HL-60 (cell line): ENCODE results near the gene LRRC7.
"Not testable (repeated sequence)": the region's sequence is repeated elsewhere in the genome, so short reads cannot be mapped to it uniquely, and the experiment has no call there.

Source experiments
- DNase-seq, 2 experiments: peaks; one replicate each; pipeline ENCODE4 v3.0.0-alpha.2; 2010 to 2020; ENCODE audit warnings: low read depth in 1 of 2, low spot score in 1 of 2
- H3K27ac ChIP-seq: fragments of 250-450 bp; sonication (Bioruptor Pico); replicated peaks from 2 replicates; pipeline ENCODE4 v1.5.1; 2020; ENCODE audit warnings: mild to moderate bottlenecking, moderate library complexity
- H3K27me3 ChIP-seq: fragments of 250-450 bp; sonication (Bioruptor Pico); 2 replicates; pipeline ENCODE4 v1.5.1; 2021; ENCODE audit warnings: mild to moderate bottlenecking, moderate library complexity; ENCODE audit not compliant: insufficient read depth, poor library complexity, severe bottlenecking
- H3K4me3 ChIP-seq: replicated peaks from 2 replicates; pipeline ENCODE4 v1.5.1; 2011; ENCODE audit warnings: mild to moderate bottlenecking, control low read depth, low read length; ENCODE audit not compliant: insufficient read depth
- GABPA ChIP-seq: IDR thresholded peaks from 2 replicates; pipeline ENCODE4 v1.6.1; 2012; ENCODE audit warnings: low read depth
- POLR2AphosphoS5 ChIP-seq: IDR thresholded peaks from 2 replicates; pipeline ENCODE4 v1.6.1; 2012; ENCODE audit warnings: low read depth
- REST ChIP-seq: IDR thresholded peaks from 2 replicates; pipeline ENCODE4 v1.6.1; 2012; ENCODE audit warnings: low read depth; ENCODE audit not compliant: insufficient replicate concordance
- SPI1 ChIP-seq: IDR thresholded peaks from 2 replicates; pipeline ENCODE4 v1.6.1; 2012; ENCODE audit warnings: low read depth, mild to moderate bottlenecking, borderline replicate concordance
- TF ChIP-seq, protein P1 (sequence below): IDR thresholded peaks from one replicate; pipeline ENCODE4 v1.5.1; 2011; ENCODE audit warnings: low read length, control low read depth, inconsistent platforms; ENCODE audit not compliant: insufficient read depth

The LRRC7 gene

DNA sequence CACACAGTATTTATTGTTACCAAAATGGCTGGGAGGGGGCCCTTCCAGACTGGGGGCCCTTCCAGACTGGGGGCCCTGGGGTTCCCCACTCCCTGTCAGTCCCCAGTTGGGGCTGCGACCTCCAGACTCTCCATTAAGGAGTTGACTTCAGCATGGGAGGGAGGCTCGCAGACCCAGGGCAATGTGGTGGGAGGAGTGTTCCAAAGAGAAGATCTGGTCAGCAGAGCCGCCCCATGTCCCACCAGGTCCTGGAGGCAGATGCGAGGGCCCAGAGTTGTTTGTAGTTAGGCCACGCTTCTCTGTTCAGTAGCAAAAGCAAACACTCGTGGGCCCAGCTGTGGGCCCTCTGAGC lies 352.2 kb downstream of the LRRC7 start:
- H3K4me3 ChIP-seq: no peak overlapping the region
- H3K27me3 ChIP-seq: no peaks in the 10 kb centered on the region
- no peak for DNase-seq
- no peak for TF ChIP-seq POLR2AphosphoS5
- TF ChIP-seq GABPA: no peak
- no peak for TF ChIP-seq REST
- no peak for TF ChIP-seq SPI1
- TF ChIP-seq, protein P1, sequence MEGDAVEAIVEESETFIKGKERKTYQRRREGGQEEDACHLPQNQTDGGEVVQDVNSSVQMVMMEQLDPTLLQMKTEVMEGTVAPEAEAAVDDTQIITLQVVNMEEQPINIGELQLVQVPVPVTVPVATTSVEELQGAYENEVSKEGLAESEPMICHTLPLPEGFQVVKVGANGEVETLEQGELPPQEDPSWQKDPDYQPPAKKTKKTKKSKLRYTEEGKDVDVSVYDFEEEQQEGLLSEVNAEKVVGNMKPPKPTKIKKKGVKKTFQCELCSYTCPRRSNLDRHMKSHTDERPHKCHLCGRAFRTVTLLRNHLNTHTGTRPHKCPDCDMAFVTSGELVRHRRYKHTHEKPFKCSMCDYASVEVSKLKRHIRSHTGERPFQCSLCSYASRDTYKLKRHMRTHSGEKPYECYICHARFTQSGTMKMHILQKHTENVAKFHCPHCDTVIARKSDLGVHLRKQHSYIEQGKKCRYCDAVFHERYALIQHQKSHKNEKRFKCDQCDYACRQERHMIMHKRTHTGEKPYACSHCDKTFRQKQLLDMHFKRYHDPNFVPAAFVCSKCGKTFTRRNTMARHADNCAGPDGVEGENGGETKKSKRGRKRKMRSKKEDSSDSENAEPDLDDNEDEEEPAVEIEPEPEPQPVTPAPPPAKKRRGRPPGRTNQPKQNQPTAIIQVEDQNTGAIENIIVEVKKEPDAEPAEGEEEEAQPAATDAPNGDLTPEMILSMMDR: no peak
- H3K27ac ChIP-seq: no peak overlapping the region

- TF ChIP-seq, protein P1: no peak
- no peak for DNase-seq
- no peak overlapping the region for H3K4me3 ChIP-seq
Measured at GRCh38 chr1:69920426-69920825, 352.7 kb downstream of the LRRC7 start.

GRCh38 chr1:69921486-69921885 lies 353.8 kb downstream of the LRRC7 start:
- Histone ChIP-seq H3K4me3 (no peak overlapping the region), H3K27ac (no peak overlapping the region), H3K27me3 (no peaks in the 10 kb centered on the region)
- DNase-seq: no peak
- TF ChIP-seq REST (no peak), GABPA (no peak), SPI1 (no peak), POLR2AphosphoS5 (no peak)
- TF ChIP-seq, protein P1: no peak

More at GRCh38 chr1:69920426-69920825, 352.7 kb downstream of the LRRC7 start:
- Histone ChIP-seq H3K27ac (no peak overlapping the region), H3K27me3 (no peaks in the 10 kb centered on the region)

DNA sequence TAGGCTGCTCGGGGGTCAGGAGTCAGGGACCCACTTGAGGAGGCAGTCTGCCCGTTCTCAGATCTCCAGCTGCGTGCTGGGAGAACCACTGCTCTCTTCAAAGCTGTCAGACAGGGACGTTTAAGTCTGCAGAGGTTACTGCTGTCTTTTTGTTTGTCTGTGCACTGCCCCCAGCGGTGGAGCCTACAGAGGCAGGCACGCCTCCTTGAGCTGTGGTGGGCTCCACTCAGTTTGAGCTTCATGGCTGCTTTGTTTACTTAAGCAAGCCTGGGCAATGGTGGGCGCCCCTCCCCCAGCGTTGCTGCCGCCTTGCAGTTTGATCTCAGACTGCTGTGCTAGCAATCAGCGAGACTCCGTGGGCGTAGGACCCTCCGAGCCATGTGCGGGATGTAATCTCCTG lies 360.5 kb downstream of the LRRC7 start:
- H3K27ac ChIP-seq, DNase-seq, H3K4me3 ChIP-seq, H3K27me3 ChIP-seq: not testable (repeated sequence)
